ENCODE results near the gene VIPR1.

The VIPR1 gene

DNA sequence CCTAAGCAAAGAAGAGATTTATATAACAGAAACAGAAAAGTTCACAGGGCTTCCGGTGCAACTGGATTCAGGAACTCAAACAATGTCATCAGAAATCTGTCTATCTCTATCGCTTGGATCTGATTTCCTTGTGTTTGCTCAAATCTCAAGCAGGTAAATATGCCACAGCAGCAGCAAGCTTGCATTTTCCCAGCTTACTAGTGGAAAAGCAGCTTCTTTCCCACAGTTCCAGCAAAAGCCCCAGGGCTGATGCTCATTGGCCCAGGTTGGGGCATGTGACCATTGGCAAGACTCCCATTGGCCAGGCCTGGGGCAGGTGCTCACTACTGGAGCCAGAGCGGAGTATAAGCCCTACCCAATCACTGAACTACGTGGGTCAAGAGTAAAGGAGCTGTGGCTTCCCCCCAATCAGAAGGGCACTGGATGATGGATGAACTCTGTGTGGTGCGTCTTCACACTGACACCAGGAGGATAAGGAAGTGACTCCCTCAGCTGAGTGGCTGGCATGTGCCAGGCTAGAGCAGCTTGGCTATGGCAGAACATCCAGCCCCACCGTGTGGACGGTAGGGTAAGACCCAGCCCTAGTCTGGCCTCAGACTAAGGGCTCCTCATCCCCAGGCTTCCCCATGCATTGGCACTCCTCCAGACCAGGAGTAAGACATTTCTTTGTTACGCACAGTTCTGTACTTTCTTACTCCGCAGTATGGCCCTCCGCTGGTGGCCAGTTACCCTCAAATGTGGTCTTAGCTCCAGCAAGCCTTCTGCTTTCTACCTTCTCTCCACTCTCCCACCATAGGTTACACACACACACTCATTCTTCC, 13.1 kb upstream of the VIPR1 start:
- no peak for TF ChIP-seq CTCF (IDR thresholded peaks at IDR 0.05; ENCODE audit: low read depth, low read length)
- H3K4me3 ChIP-seq (ENCODE audit: low read depth, low read length), result no peak overlapping the region

DNA sequence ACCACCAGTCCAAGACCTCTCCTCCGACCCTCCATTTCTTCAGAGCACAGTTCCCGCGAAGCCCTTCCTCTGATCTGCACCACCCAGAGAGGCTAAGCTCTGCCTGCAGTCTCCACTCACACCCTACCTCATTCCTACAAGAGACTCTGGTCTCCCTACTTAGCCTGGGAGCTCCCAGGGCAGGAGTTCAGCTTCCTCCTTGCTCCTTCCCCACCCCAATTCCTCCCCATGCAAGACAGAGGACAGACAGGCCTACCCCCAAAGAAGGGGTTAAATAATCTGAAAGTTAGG, 12.6 kb upstream of the VIPR1 start:
- no peak for TF ChIP-seq CTCF (IDR thresholded peaks at IDR 0.05; ENCODE audit: low read depth, low read length)
- H3K4me3 ChIP-seq (ENCODE audit: low read depth, low read length), result no peak overlapping the region

- TF ChIP-seq CTCF (IDR thresholded peaks at IDR 0.05; ENCODE audit: low read depth, low read length), result no peak
- H3K4me3 ChIP-seq (ENCODE audit: low read depth, low read length), result no peak overlapping the region
Measured at GRCh38 chr3:42490243-42490642, 12.2 kb upstream of the VIPR1 start.

- no peak for TF ChIP-seq CTCF (IDR thresholded peaks at IDR 0.05; ENCODE audit: low read depth, low read length)
- no peak overlapping the region for H3K4me3 ChIP-seq (ENCODE audit: low read depth, low read length)
Measured at GRCh38 chr3:42491881-42492507, 10.4 kb upstream of the VIPR1 start.

- H3K4me3 ChIP-seq (ENCODE audit: low read depth, low read length), result no peak overlapping the region
Measured at GRCh38 chr3:42492508-42493080, 9.8 kb upstream of the VIPR1 start.

DNA sequence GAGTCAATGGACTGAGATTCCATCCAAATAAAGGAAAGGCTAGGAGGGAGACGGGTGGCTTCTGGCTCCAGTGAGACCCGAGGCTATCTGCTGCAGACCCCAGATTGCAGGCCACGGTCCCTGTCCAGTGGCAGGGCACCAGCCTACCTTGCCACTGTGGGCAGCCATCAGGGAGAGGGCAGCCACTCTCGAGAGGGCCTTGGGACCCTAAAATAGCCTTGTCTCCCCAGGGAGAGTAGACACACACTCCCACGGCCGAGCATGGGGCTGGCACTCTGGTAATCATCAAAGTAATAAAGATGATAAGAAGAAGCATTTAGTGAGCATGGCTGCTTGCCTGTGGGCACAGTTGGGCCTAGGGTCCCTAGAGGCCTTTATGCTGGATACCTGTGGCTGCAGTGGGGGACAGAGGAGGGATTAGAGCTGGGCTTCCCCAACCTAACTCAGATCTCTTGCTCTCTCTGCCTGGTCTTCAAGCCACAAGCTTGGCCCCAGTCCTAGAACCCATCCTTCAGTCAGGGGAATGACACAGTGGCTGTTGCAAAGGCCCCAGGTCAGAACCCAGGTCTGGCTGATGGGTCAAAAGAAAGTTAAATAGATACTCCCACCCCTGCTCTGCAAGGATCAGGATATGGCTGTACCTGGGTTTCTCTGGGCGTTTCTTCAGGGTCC, 9.2 kb upstream of the VIPR1 start:
- H3K4me3 ChIP-seq (ENCODE audit: low read depth, low read length), result no peak overlapping the region
- TF ChIP-seq CTCF (IDR thresholded peaks at IDR 0.05; ENCODE audit: low read depth, low read length), result no peak

More at GRCh38 chr3:42492508-42493080, 9.8 kb upstream of the VIPR1 start:
- TF ChIP-seq CTCF (IDR thresholded peaks at IDR 0.05; ENCODE audit: low read depth, low read length), result no peak

GRCh38 chr3:42493798-42494151, 8.7 kb upstream of the VIPR1 start:
- H3K4me3 ChIP-seq (ENCODE audit: low read depth, low read length), result no peak overlapping the region
- TF ChIP-seq CTCF (IDR thresholded peaks at IDR 0.05; ENCODE audit: low read depth, low read length), result no peak

Measured in WI38 (cell line).